HEK293 (cell line): ENCODE results near the gene GALNS.

Experiments used
- CTCF ChIA-PET: fragments of 350-600 bp; formaldehyde crosslinking; extraction: SDS; loops from one replicate; lab custom pipeline; 2021; ENCODE audit warnings: antibody characterized with exemption; lab: Yijun Ruan, JAX
- POLR2A ChIA-PET: fragments of 300-600 bp; formaldehyde crosslinking; extraction: SDS; loops from one replicate; lab custom pipeline; 2020; ENCODE audit warnings: antibody characterized with exemption, inconsistent platforms; lab: Yijun Ruan, JAX
- H3K27ac ChIP-seq: fragments of 200-500 bp; sonication (Bioruptor generic); 2 replicates; pipeline ENCODE4 v1.5.1; 2014; ENCODE audit warnings: low read depth, low read length, control low read depth, inconsistent platforms; ENCODE audit errors: extremely low read depth
- H3K36me3 ChIP-seq, 2 experiments: fragments of 200-500 bp in 1 of 2; sonication (Bioruptor generic) in 1 of 2; 1 replicate in 1 of 2; 2 replicates in 1 of 2; pipeline ENCODE4 v1.5.1; 2014 to 2017; ENCODE audit warnings: inconsistent platforms in 2 of 2, low read length in 2 of 2; ENCODE audit not compliant: control insufficient read depth in 2 of 2, insufficient read depth in 1 of 2
- H3K4me1 ChIP-seq: fragments of 200-500 bp; sonication (Bioruptor generic); 2 replicates; pipeline ENCODE4 v1.5.1; 2014; ENCODE audit warnings: mild to moderate bottlenecking, low read length, inconsistent platforms; ENCODE audit not compliant: control insufficient read depth, insufficient read depth
- H3K4me3 ChIP-seq: 2 replicates; pipeline ENCODE4 v1.5.1; 2011; ENCODE audit warnings: low read depth, mild to moderate bottlenecking, control low read depth, low read length, moderate library complexity
- H3K9me3 ChIP-seq: fragments of 200-500 bp; sonication (Bioruptor generic); 2 replicates; pipeline ENCODE4 v1.5.1; 2014; ENCODE audit warnings: low read depth, low read length, inconsistent platforms; ENCODE audit not compliant: control insufficient read depth, insufficient read depth
- BCL11A ChIP-seq: fragments of 450-650 bp; formaldehyde crosslinking; IDR thresholded peaks from 2 replicates; pipeline ENCODE4 v1.5.1; 2016; ENCODE audit warnings: low read depth, missing biosample characterization, missing genetic modification characterization
- HOXA7 ChIP-seq: sonication (generic); formaldehyde crosslinking; IDR thresholded peaks from 2 replicates; pipeline ENCODE4 v1.8.1; 2022; ENCODE audit warnings: missing genetic modification reagents, borderline replicate concordance
- OVOL3 ChIP-seq: fragments of 450-650 bp; formaldehyde crosslinking; IDR thresholded peaks from 2 replicates; pipeline ENCODE4 v1.5.1; 2016; ENCODE audit warnings: missing biosample characterization, missing genetic modification characterization
- REPIN1 ChIP-seq: fragments of 450-650 bp; formaldehyde crosslinking; IDR thresholded peaks from 2 replicates; pipeline ENCODE4 v1.5.1; 2017; ENCODE audit warnings: missing biosample characterization, missing genetic modification characterization, low read depth
- ZNF155 ChIP-seq: fragments of 450-650 bp; formaldehyde crosslinking; IDR thresholded peaks from 2 replicates; pipeline ENCODE4 v1.5.1; 2016; ENCODE audit warnings: missing biosample characterization, missing genetic modification characterization
- ZNF202 ChIP-seq: fragments of 450-650 bp; formaldehyde crosslinking; IDR thresholded peaks from 2 replicates; pipeline ENCODE4 v1.5.1; 2016; ENCODE audit warnings: missing biosample characterization, missing genetic modification characterization, borderline replicate concordance
- ZNF473 ChIP-seq: fragments of 450-650 bp; formaldehyde crosslinking; IDR thresholded peaks from 2 replicates; pipeline ENCODE4 v1.5.1; 2017; ENCODE audit warnings: missing biosample characterization, missing genetic modification characterization
- ZNF518A ChIP-seq: fragments of 450-650 bp; formaldehyde crosslinking; conservative IDR thresholded peaks from 2 replicates; pipeline ENCODE4 v1.5.1; 2016; ENCODE audit warnings: low read depth, missing biosample characterization, missing genetic modification characterization
- ZNF529 ChIP-seq: fragments of 450-650 bp; formaldehyde crosslinking; IDR thresholded peaks from 2 replicates; pipeline ENCODE4 v1.5.1; 2017; ENCODE audit warnings: missing genetic modification characterization, missing biosample characterization; ENCODE audit not compliant: insufficient replicate concordance
- ZNF544 ChIP-seq: fragments of 450-650 bp; formaldehyde crosslinking; IDR thresholded peaks from 2 replicates; pipeline ENCODE4 v1.5.0; 2017; ENCODE audit warnings: missing biosample characterization, missing genetic modification characterization
- ZNF626 ChIP-seq: fragments of 450-650 bp; sonication (Bioruptor Pico); formaldehyde crosslinking; IDR thresholded peaks from 2 replicates; pipeline ENCODE4 v1.5.1; 2018; ENCODE audit warnings: missing biosample characterization, missing genetic modification characterization, inconsistent platforms
- ZNF677 ChIP-seq: fragments of 450-650 bp; IDR thresholded peaks from 2 replicates; pipeline ENCODE4 v1.5.0; 2018; ENCODE audit warnings: missing biosample characterization, mild to moderate bottlenecking, missing genetic modification characterization, moderate library complexity
- ZNF768 ChIP-seq: fragments of 450-650 bp; formaldehyde crosslinking; IDR thresholded peaks from 2 replicates; pipeline ENCODE4 v1.5.1; 2018; ENCODE audit warnings: missing biosample characterization, mild to moderate bottlenecking, missing genetic modification characterization

The GALNS gene

GRCh38 chr16:88853325-88853941 is 3.3 kb downstream of the GALNS start:
- ChIA-PET POLR2A (interaction anchor here (0.7 kb wide), 1 partner anchor 11 kb away, joined by 16 read pairs; no protein-coding TSS in a partner anchor), CTCF (no interaction called here)
- Histone ChIP-seq H3K27ac (no peak overlapping the region), H3K4me1 (no peaks in the 10 kb centered on the region), H3K9me3 (no peaks in the 10 kb centered on the region), H3K36me3 (peaks cover 0 to 5% of the 10 kb centered on the region in 2 experiments; a peak in 1 of 3 replicates), H3K4me3 (no peak overlapping the region)
- TF ChIP-seq OVOL3 (tag by site-specific recombination) (no peak), ZNF155 (no peak)

GRCh38 chr16:88851616-88852015 is 5.1 kb downstream of the GALNS start:
- no peaks in the 10 kb centered on the region for H3K4me1 ChIP-seq
- ChIA-PET CTCF (interaction anchor here (1.0 kb wide), 1 partner anchor 315 kb away, joined by 3 read pairs; no protein-coding TSS in a partner anchor), POLR2A (no interaction called here)
- TF ChIP-seq ZNF202, result no peak
- TF ChIP-seq ZNF626 (tag by site-specific recombination), result no peak
- H3K27ac ChIP-seq, result no peak overlapping the region
- H3K4me3 ChIP-seq, result no peak overlapping the region
- H3K9me3 ChIP-seq, result no peaks in the 10 kb centered on the region
- H3K36me3 ChIP-seq, result peaks cover 0 to 3% of the 10 kb centered on the region in 2 experiments; a peak in 1 of 3 replicates

GRCh38 chr16:88850531-88851199 is 6.1 kb downstream of the GALNS start:
- POLR2A ChIA-PET, result no interaction called here
- Histone ChIP-seq H3K4me1 (no peaks in the 10 kb centered on the region), H3K36me3 (peaks cover 0 to 3% of the 10 kb centered on the region in 2 experiments; a peak in 1 of 3 replicates)
- TF ChIP-seq REPIN1 (tag by site-specific recombination) (no peak), BCL11A (no peak), ZNF768 (tag by site-specific recombination) (no peak), ZNF677 (tag by site-specific recombination) (no peak), ZNF518A (no peak), ZNF473 (no peak), ZNF529 (tag by site-specific recombination) (no peak), ZNF544 (tag by site-specific recombination) (no peak), HOXA7 (CRISPR knock-in tag) (no peak)
- TF ChIP-seq, all 188 proteins: peak for 0
- CTCF ChIA-PET, result no interaction called here
- no peaks in the 10 kb centered on the region for H3K9me3 ChIP-seq
- no peak overlapping the region for H3K27ac ChIP-seq
- no peak overlapping the region for H3K4me3 ChIP-seq
